ENCODE data around the gene SEMA3C. TPM values are rescaled to one million over a fixed set of nuclear protein-coding genes. Genes with fewer than 3 reads are reported as not detected.

SEMA3C gene
- total RNA-seq, 1 experiment from 2014 or later = 13.3 TPM

DNA sequence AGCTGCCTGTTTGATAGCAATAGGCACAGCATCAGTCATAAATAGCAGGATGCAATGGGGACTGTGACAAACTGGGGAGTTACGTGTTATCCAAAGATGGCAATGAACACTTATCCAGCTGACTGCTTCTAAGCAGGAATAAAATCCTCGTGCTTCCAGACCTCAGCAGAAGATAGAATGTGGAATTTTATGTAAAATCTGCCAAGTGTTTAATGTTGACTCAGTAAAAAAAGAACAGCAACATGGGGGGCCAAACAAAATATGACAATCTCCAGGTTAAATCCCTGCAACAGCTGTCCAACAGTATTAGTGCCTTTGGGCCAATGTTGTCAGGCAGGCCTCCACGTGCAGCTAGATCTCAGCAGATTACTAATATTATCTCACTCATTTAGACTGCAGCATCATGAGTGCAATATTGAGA is 127.3 kb downstream of the SEMA3C start:
- no peaks in the 10 kb centered on the region for H3K36me3 ChIP-seq (ENCODE audit: insufficient read depth, low read length, poor library complexity, severe bottlenecking)
- H3K4me1 ChIP-seq (ENCODE audit: insufficient read depth, low read length, poor library complexity, severe bottlenecking) = no peaks in the 10 kb centered on the region
- H3K4me3 ChIP-seq (ENCODE audit: low read depth, low read length, poor library complexity, severe bottlenecking) = no peak overlapping the region
- CTCF ChIA-PET = no interaction called here
- H3K27ac ChIP-seq (ENCODE audit: low read depth, low read length, poor library complexity, severe bottlenecking) = no peak overlapping the region
- no peaks in the 10 kb centered on the region for H3K27me3 ChIP-seq (replicated peaks; ENCODE audit: insufficient read depth, low read depth, low read length, poor library complexity)
- no peaks in the 10 kb centered on the region for H3K9me3 ChIP-seq (ENCODE audit: low read depth, low read length, poor library complexity, severe bottlenecking)
- no TSS peak for BruUV-seq (replicated peaks)
- intact Hi-C loops (cut with micrococcal nuclease; ENCODE audit: unreplicated experiment) = no loop called here
- POLR2A ChIA-PET (ENCODE audit: low non-redundant PET) = no interaction called here
- TF ChIP-seq EZH2 (IDR thresholded peaks at IDR 0.05; ENCODE audit: borderline replicate concordance, low read depth, low read length, poor library complexity, severe bottlenecking) = no peak
- TF ChIP-seq, protein P1, sequence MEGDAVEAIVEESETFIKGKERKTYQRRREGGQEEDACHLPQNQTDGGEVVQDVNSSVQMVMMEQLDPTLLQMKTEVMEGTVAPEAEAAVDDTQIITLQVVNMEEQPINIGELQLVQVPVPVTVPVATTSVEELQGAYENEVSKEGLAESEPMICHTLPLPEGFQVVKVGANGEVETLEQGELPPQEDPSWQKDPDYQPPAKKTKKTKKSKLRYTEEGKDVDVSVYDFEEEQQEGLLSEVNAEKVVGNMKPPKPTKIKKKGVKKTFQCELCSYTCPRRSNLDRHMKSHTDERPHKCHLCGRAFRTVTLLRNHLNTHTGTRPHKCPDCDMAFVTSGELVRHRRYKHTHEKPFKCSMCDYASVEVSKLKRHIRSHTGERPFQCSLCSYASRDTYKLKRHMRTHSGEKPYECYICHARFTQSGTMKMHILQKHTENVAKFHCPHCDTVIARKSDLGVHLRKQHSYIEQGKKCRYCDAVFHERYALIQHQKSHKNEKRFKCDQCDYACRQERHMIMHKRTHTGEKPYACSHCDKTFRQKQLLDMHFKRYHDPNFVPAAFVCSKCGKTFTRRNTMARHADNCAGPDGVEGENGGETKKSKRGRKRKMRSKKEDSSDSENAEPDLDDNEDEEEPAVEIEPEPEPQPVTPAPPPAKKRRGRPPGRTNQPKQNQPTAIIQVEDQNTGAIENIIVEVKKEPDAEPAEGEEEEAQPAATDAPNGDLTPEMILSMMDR (conservative IDR thresholded peaks at IDR 0.05; ENCODE audit: low read depth, low read length) = no peak
- DNase-seq (ENCODE audit: low spot score) = no peak

DNA sequence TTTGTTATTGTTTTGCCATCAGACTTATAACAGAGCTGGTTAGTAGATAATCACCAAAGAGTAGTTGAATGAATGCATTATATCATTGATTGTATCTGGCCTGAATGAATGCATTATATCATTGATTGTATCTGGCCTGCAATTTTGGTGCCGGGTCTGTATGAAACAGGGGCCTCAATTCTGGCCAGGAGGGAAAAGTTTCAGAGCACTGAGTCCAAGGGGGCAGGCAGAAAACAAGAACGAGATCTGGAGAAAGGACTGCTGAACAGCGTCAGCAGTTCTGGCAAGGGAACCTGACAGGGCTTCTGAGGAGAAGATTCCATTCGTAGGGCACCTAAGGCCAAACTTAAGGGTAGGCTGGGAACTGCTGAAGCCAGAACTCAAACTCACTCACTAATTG is 128.0 kb downstream of the SEMA3C start:
- Histone ChIP-seq H3K27ac (ENCODE audit: low read depth, low read length, poor library complexity, severe bottlenecking) (no peak overlapping the region), H3K9me3 (ENCODE audit: low read depth, low read length, poor library complexity, severe bottlenecking) (no peaks in the 10 kb centered on the region), H3K36me3 (ENCODE audit: insufficient read depth, low read length, poor library complexity, severe bottlenecking) (no peaks in the 10 kb centered on the region), H3K27me3 (replicated peaks; ENCODE audit: insufficient read depth, low read depth, low read length, poor library complexity) (no peaks in the 10 kb centered on the region), H3K4me1 (ENCODE audit: insufficient read depth, low read length, poor library complexity, severe bottlenecking) (no peaks in the 10 kb centered on the region), H3K4me3 (ENCODE audit: low read depth, low read length, poor library complexity, severe bottlenecking) (no peak overlapping the region)
- intact Hi-C loops (cut with micrococcal nuclease; ENCODE audit: unreplicated experiment) = no loop called here
- no peak for TF ChIP-seq EZH2 (IDR thresholded peaks at IDR 0.05; ENCODE audit: borderline replicate concordance, low read depth, low read length, poor library complexity, severe bottlenecking)
- TF ChIP-seq, protein P1 (conservative IDR thresholded peaks at IDR 0.05; ENCODE audit: low read depth, low read length) = no peak
- POLR2A ChIA-PET (ENCODE audit: low non-redundant PET) = no interaction called here
- no TSS peak for BruUV-seq (replicated peaks)
- no peak for DNase-seq (ENCODE audit: low spot score)
- CTCF ChIA-PET = no interaction called here

DNA sequence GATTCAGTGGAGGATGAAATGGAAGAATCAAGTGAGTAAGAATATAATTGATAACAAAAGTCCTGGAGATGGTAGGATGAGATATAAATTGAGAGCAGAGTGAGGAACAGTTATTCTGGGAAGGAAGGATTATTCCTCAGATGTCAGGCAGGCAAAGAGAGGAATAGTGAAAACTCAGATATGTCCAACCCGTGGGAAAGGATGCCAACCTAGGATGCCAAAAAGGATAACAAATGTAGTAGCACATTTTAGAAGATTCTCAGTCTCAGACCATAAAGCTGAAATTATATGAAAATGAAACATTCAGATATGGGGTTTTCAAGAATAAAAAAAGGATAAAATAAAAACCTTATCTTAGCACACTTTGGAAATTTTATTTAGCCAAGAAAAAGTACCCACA is 131.1 kb downstream of the SEMA3C start:
- Histone ChIP-seq H3K9me3 (ENCODE audit: low read depth, low read length, poor library complexity, severe bottlenecking) (no peaks in the 10 kb centered on the region), H3K4me3 (ENCODE audit: low read depth, low read length, poor library complexity, severe bottlenecking) (no peak overlapping the region), H3K36me3 (ENCODE audit: insufficient read depth, low read length, poor library complexity, severe bottlenecking) (no peaks in the 10 kb centered on the region), H3K27ac (ENCODE audit: low read depth, low read length, poor library complexity, severe bottlenecking) (no peak overlapping the region), H3K27me3 (replicated peaks; ENCODE audit: insufficient read depth, low read depth, low read length, poor library complexity) (no peaks in the 10 kb centered on the region), H3K4me1 (ENCODE audit: insufficient read depth, low read length, poor library complexity, severe bottlenecking) (peaks cover 25% of the 10 kb centered on the region)
- intact Hi-C loops (cut with micrococcal nuclease; ENCODE audit: unreplicated experiment) = no loop called here
- CTCF ChIA-PET = no interaction called here
- TF ChIP-seq EZH2 (IDR thresholded peaks at IDR 0.05; ENCODE audit: borderline replicate concordance, low read depth, low read length, poor library complexity, severe bottlenecking) = no peak
- TF ChIP-seq, protein P1 (conservative IDR thresholded peaks at IDR 0.05; ENCODE audit: low read depth, low read length) = no peak
- POLR2A ChIA-PET (ENCODE audit: low non-redundant PET) = no interaction called here
- no peak for DNase-seq (ENCODE audit: low spot score)
- BruUV-seq (replicated peaks) = no TSS peak

Measured in A673 (cell line).